H1 (cell line): ENCODE data around the gene BCKDHA. TPM values are rescaled to one million over a fixed set of nuclear protein-coding genes. Genes with fewer than 3 reads are reported as not detected.

Source experiments
- CTCF ChIA-PET: fragments of 300-600 bp; sonication (Branson Sonifier 250); formaldehyde crosslinking; loops from one replicate; lab custom pipeline; 2021; ENCODE audit not compliant: partially characterized antibody; lab: Charles Lee
- POLR2A ChIA-PET: fragments of 300-600 bp; sonication (Branson Sonifier 250); formaldehyde crosslinking; loops from one replicate; lab custom pipeline; 2021; ENCODE audit warnings: inconsistent platforms; ENCODE audit not compliant: partially characterized antibody; lab: Charles Lee
- DNase-seq, 2 experiments: peaks; one replicate each; pipeline versions ENCODE4 v3.0.0 to v3.0.0-alpha.2; 2010 to 2022; ENCODE audit warnings: low spot score in 2 of 2, low read depth in 1 of 2, mixed read lengths in 1 of 2
- FAIRE-seq: peaks from 2 replicates; lab custom pipeline; 2011; peaks lifted over from hg19 to GRCh38; lab: Jason Lieb, UNC
- H2AFZ ChIP-seq: 2 replicates; pipeline ENCODE4 v1.8.1; 2012; ENCODE audit warnings: low read length, inconsistent platforms
- H2AK5ac ChIP-seq: 2 replicates; pipeline ENCODE4 v1.6.1; 2013; ENCODE audit warnings: low read depth, low read length
- H2BK120ac ChIP-seq: replicated peaks from 2 replicates; pipeline ENCODE3; 2013; ENCODE audit warnings: low read depth, low read length, inconsistent platforms
- H2BK12ac ChIP-seq: 2 replicates; pipeline ENCODE4 v1.6.1; 2013; ENCODE audit warnings: low read depth, low read length
- H2BK15ac ChIP-seq: 2 replicates; pipeline ENCODE4 v1.6.1; 2013; ENCODE audit warnings: low read length
- H2BK20ac ChIP-seq: 2 replicates; pipeline ENCODE4 v1.6.1; 2013; ENCODE audit warnings: low read length
- H2BK5ac ChIP-seq: 2 replicates; pipeline ENCODE4 v1.6.1; 2013; ENCODE audit warnings: low read depth, low read length
- H3K14ac ChIP-seq: 2 replicates; pipeline ENCODE4 v1.6.1; 2013; ENCODE audit warnings: inconsistent platforms; ENCODE audit not compliant: insufficient read length
- H3K18ac ChIP-seq: 2 replicates; pipeline ENCODE4 v1.6.1; 2013; ENCODE audit warnings: low read length; ENCODE audit errors: extremely low read depth
- H3K23ac ChIP-seq: 2 replicates; pipeline ENCODE4 v1.6.1; 2013; ENCODE audit warnings: inconsistent platforms; ENCODE audit not compliant: insufficient read length
- H3K23me2 ChIP-seq: 2 replicates; pipeline ENCODE4 v1.6.1; 2013; ENCODE audit warnings: low read depth, low read length
- H3K27ac ChIP-seq: 2 replicates; pipeline ENCODE4 v1.6.1; 2011; ENCODE audit warnings: low read depth, low read length, inconsistent platforms
- H3K27me3 ChIP-seq, 4 experiments: replicated peaks in 1 of 4; 1 replicate in 1 of 4; 2 replicates in 3 of 4; pipeline versions ENCODE4 v1.6.1 to v1.8.1; 2011 to 2013; ENCODE audit warnings: low read length in 3 of 4, mild to moderate bottlenecking in 3 of 4, inconsistent platforms in 2 of 4, mixed read lengths in 2 of 4, moderate library complexity in 1 of 4; ENCODE audit not compliant: control insufficient read depth in 3 of 4, insufficient read depth in 3 of 4; ENCODE audit errors: extremely low read depth in 1 of 4
- H3K36me3 ChIP-seq, 4 experiments: 2 replicates each; pipeline versions ENCODE4 v1.6.1 to v1.8.1; 2011 to 2013; ENCODE audit warnings: mild to moderate bottlenecking in 4 of 4, low read length in 3 of 4, moderate library complexity in 2 of 4, control low read depth in 1 of 4, inconsistent platforms in 1 of 4; ENCODE audit not compliant: insufficient read depth in 4 of 4, control insufficient read depth in 2 of 4
- H3K4ac ChIP-seq: replicated peaks from 2 replicates; pipeline ENCODE3; 2013; ENCODE audit warnings: low read length, low read depth, mixed read lengths, inconsistent platforms; ENCODE audit not compliant: insufficient read length
- H3K4me1 ChIP-seq, 4 experiments: replicated peaks in 1 of 4; 1 replicate in 1 of 4; 2 replicates in 3 of 4; pipeline versions ENCODE4 v1.6.1 to v1.8.1; 2011 to 2013; ENCODE audit warnings: low read length in 3 of 4, inconsistent platforms in 2 of 4, mixed read lengths in 1 of 4; ENCODE audit not compliant: insufficient read depth in 4 of 4, control insufficient read depth in 3 of 4
- H3K4me2 ChIP-seq, 2 experiments: 2 replicates each; pipeline versions ENCODE4 v1.6.1 to v1.8.1; 2011 to 2013; ENCODE audit warnings: low read depth in 2 of 2, low read length in 2 of 2, control low read depth in 1 of 2, inconsistent platforms in 1 of 2, mild to moderate bottlenecking in 1 of 2; ENCODE audit not compliant: insufficient read depth in 1 of 2
- H3K4me3 ChIP-seq, 4 experiments: fragments of 200-600, 300-600 bp in 1 of 4; sonication (generic), shearing (Covaris generic), sonication (Bioruptor Twin) in 1 of 4; 2 replicates each; pipeline versions ENCODE4 v1.5.1 to v1.8.1; 2011 to 2016; ENCODE audit warnings: low read length in 4 of 4, low read depth in 3 of 4, control low read depth in 2 of 4, inconsistent platforms in 2 of 4, mild to moderate bottlenecking in 2 of 4, mixed read lengths in 1 of 4, moderate library complexity in 1 of 4; ENCODE audit not compliant: insufficient read depth in 2 of 4; ENCODE audit errors: extremely low read depth in 1 of 4
- H3K56ac ChIP-seq: replicated peaks from 2 replicates; pipeline ENCODE3; 2013; ENCODE audit warnings: low read depth, mild to moderate bottlenecking, mixed read lengths, low read length, inconsistent platforms; ENCODE audit not compliant: insufficient read length
- H3K79me1 ChIP-seq: 2 replicates; pipeline ENCODE4 v1.6.1; 2013; ENCODE audit warnings: low read depth, low read length, control low read depth
- H3K79me2 ChIP-seq, 2 experiments: 2 replicates each; pipeline versions ENCODE4 v1.6.1 to v1.8.1; 2012 to 2013; ENCODE audit warnings: low read length in 2 of 2, mild to moderate bottlenecking in 2 of 2, inconsistent platforms in 1 of 2; ENCODE audit not compliant: insufficient read depth in 2 of 2, control insufficient read depth in 1 of 2
- H3K9ac ChIP-seq, 4 experiments: replicated peaks in 1 of 4; 1 replicate in 1 of 4; 2 replicates in 3 of 4; pipeline versions ENCODE4 v1.6.1 to v1.8.1; 2011 to 2013; ENCODE audit warnings: low read depth in 3 of 4, low read length in 3 of 4, control low read depth in 2 of 4, mild to moderate bottlenecking in 2 of 4, moderate library complexity in 2 of 4, inconsistent platforms in 1 of 4; ENCODE audit errors: extremely low read depth in 1 of 4
- H3K9me3 ChIP-seq, 2 experiments: 2 replicates each; pipeline versions ENCODE4 v1.6.1 to v1.8.1; 2012 to 2013; ENCODE audit warnings: mild to moderate bottlenecking in 2 of 2, moderate library complexity in 2 of 2, control low read depth in 1 of 2, inconsistent platforms in 1 of 2, low read depth in 1 of 2, low read length in 1 of 2, mixed read lengths in 1 of 2; ENCODE audit not compliant: insufficient read depth in 2 of 2
- H4K20me1 ChIP-seq, 2 experiments: replicated peaks in 1 of 2; 2 replicates each; pipeline versions ENCODE3 to v1.8.1; 2011 to 2013; ENCODE audit warnings: inconsistent platforms in 2 of 2, low read length in 2 of 2, mild to moderate bottlenecking in 1 of 2; ENCODE audit not compliant: insufficient read depth in 2 of 2, control insufficient read depth in 1 of 2
- H4K5ac ChIP-seq: 2 replicates; pipeline ENCODE4 v1.6.1; 2013; ENCODE audit warnings: low read length, low read depth, mixed read lengths, inconsistent platforms; ENCODE audit not compliant: insufficient read length
- H4K8ac ChIP-seq: 2 replicates; pipeline ENCODE4 v1.8.0; 2013; ENCODE audit warnings: mild to moderate bottlenecking, moderate library complexity, low read length, inconsistent platforms; ENCODE audit not compliant: insufficient read depth; ENCODE audit errors: extremely low read depth
- H4K91ac ChIP-seq: replicated peaks from 2 replicates; pipeline ENCODE3; 2013; ENCODE audit warnings: low read length, mixed read lengths, inconsistent platforms; ENCODE audit not compliant: insufficient read length
- CTCF ChIP-seq, 3 experiments: IDR thresholded peaks; 1 replicate in 2 of 3; 2 replicates in 1 of 3; pipeline versions ENCODE4 v1.5.1 to v1.6.1; 2011; ENCODE audit warnings: low read length in 3 of 3, mild to moderate bottlenecking in 3 of 3, inconsistent platforms in 2 of 3, low read depth in 1 of 3, moderate library complexity in 1 of 3; ENCODE audit not compliant: insufficient read depth in 1 of 3; ENCODE audit errors: control extremely low read depth in 1 of 3
- MAFK ChIP-seq: IDR thresholded peaks from 2 replicates; pipeline ENCODE4 v1.6.1; 2012; ENCODE audit warnings: low read depth, mild to moderate bottlenecking, improper control_type of control experiment, low read length
- POLR2A ChIP-seq, 2 experiments: IDR thresholded peaks; 1 replicate in 1 of 2; 2 replicates in 1 of 2; pipeline ENCODE4 v1.6.1; 2011; ENCODE audit warnings: low read depth in 2 of 2, low read length in 2 of 2, mild to moderate bottlenecking in 2 of 2; ENCODE audit errors: control extremely low read depth in 1 of 2
- RBBP5 ChIP-seq: IDR thresholded peaks from 2 replicates; pipeline ENCODE4 v1.7.1; 2012; ENCODE audit warnings: low read depth, mild to moderate bottlenecking, inconsistent platforms, low read length, moderate library complexity, borderline replicate concordance
- WGBS, 2 experiments: shearing (Covaris generic) in 1 of 2; methylation state at CpG; one replicate each; pipeline versions ENCODE4 v1.1.6 to v1.1.7; 2013 to 2015; ENCODE audit warnings: low lambda C conversion rate in 2 of 2, mixed read lengths in 2 of 2, inconsistent platforms in 1 of 2, low coverage in 1 of 2, missing lambda C conversion rate in 1 of 2; ENCODE audit not compliant: insufficient replicate concordance in 2 of 2, insufficient coverage in 1 of 2, insufficient read length in 1 of 2; ENCODE audit errors: extremely low coverage in 1 of 2, missing lambda C conversion rate in 1 of 2; 5-methylcytosine and 5-hydroxymethylcytosine counted together
- polyA plus RNA-seq, 7 experiments: library from polyadenylated mRNA; depleted of rRNA in 3 of 7; stranded (reverse) in 5 of 7; unstranded in 2 of 7; fragments of >200 nt in 5 of 7; fragments of 200-250 nt in 2 of 7; gene quantifications; 1 replicate in 5 of 7; 2 replicates in 1 of 7; 4 replicates in 1 of 7; pipeline versions ENCODE4 v1.2.1 to v1.2.3, GENCODE V29; 2011 to 2013; ENCODE audit warnings: missing spikeins in 2 of 7, mixed read lengths in 2 of 7
- total RNA-seq: library from RNA; stranded (reverse); fragmentation: NEBNext Ultra II Directional; extraction: Animal tissue kit (Norgen Biotek cat#: 25700); gene quantifications from 2 replicates; pipeline ENCODE4 v1.2.1, GENCODE V29; 2021

The BCKDHA gene
- total and polyA plus RNA-seq, 2 of the 8 experiments (the other 6 are each of a cell fraction or from before 2014, with no cell fraction given): 14.2 to 69.6 TPM

GRCh38 chr19:41428481-41428859, 30.9 kb downstream of the BCKDHA start:
- Histone ChIP-seq H3K27ac (no peak overlapping the region), H3K4me1 (peaks cover 0 to 18% (median 4%) of the 10 kb centered on the region in 4 experiments; a peak in 5 of 7 replicates), H3K36me3 (peaks cover 9 to 20% (median 17%) of the 10 kb centered on the region in 4 experiments; a peak in 7 of 8 replicates), H4K20me1 (peaks cover 0 to 14% of the 10 kb centered on the region in 2 experiments), H3K4me3 (peak overlapping the region; percentile 35 to 77 (median 54); a peak in 5 of 8 replicates), H3K23me2 (peaks cover 13% of the 10 kb centered on the region), H3K27me3 (no peaks in the 10 kb centered on the region), H2BK120ac (no peak overlapping the region), H2AK5ac (no peak overlapping the region), H3K18ac (peak overlapping the region; percentile 32), H3K9ac (no peak overlapping the region), H2BK20ac (no peak overlapping the region), H4K8ac (no peak overlapping the region), H2BK12ac (no peak overlapping the region), H3K79me1 (no peaks in the 10 kb centered on the region), H3K56ac (no peak overlapping the region), H3K4me2 (peak overlapping the region; percentile 84 to 96), H3K23ac (no peak overlapping the region), H2AFZ (no peak overlapping the region), H2BK15ac (no peak overlapping the region), H4K5ac (no peak overlapping the region), H3K14ac (no peak overlapping the region), H3K79me2 (no peaks in the 10 kb centered on the region), H3K4ac (no peak overlapping the region), H3K9me3 (no peaks in the 10 kb centered on the region), H2BK5ac (peak overlapping the region; percentile 56; the same call in 1 of the 2 replicates), H4K91ac (no peak overlapping the region)
- ChIA-PET CTCF (interaction anchor here (0.8 to 3.8 kb wide), 7 partner anchors 11 to 135 kb away, joined by 3 to 34 read pairs (median 5); partner anchors contain the start of gene DMAC2), POLR2A (interaction anchor here (0.6 to 5.1 kb wide), 8 partner anchors 10 to 444 kb away, joined by 3 to 87 read pairs (median 4); partner anchors contain the start of genes B9D2 and DMAC2)
- TF ChIP-seq POLR2A (IDR thresholded peaks at IDR 0.05; ENCODE audit: control extremely low read depth in 1 of 2, low read depth in 2 of 2, low read length in 2 of 2) (0 out of 3 replicates have a peak, but pooled peaks of 1 of the 2 experiments have one; percentile 4), MAFK (no peak), CTCF (IDR thresholded peaks at IDR 0.05; ENCODE audit: control extremely low read depth in 1 of 3, insufficient read depth in 1 of 3, low read depth in 1 of 3, low read length in 3 of 3) (peak in 1 of 3 experiments; percentile 14; a peak in 1 of 4 replicates), RBBP5 (no peak)
- no peak for FAIRE-seq
- WGBS, 2 experiments: 100% methylated on average over 1 of the region's 1 CpG; no CpG with 5 or more reads in 1 of the 2 experiments
- DNase-seq: no peak
